Stimulated activated naive CD8-positive, alpha-beta T cell treated with anti-CD3 and anti-CD28 coated beads, Interleukin-15, Interleukin-2, amounts not matched to agents 100 ng/mL and 50 ng/mL, for 24 hours (primary cell): Measurements from ENCODE around the gene PCDHGA6.
"Not testable (repeated sequence)": the region's sequence is repeated elsewhere in the genome, so short reads cannot be mapped to it uniquely, and the experiment has no call there.

Experiments
- H3K27ac Mint-ChIP-seq: one replicate; pipeline ENCODE4 v1.8.0; 2021; ENCODE audit warnings: mild to moderate bottlenecking, mixed read lengths
- H3K27me3 Mint-ChIP-seq: one replicate; pipeline ENCODE4 v1.8.0; 2021; ENCODE audit warnings: mixed read lengths
- H3K36me3 Mint-ChIP-seq: one replicate; pipeline ENCODE4 v1.8.0; 2021; ENCODE audit warnings: low read depth, mixed read lengths
- H3K4me1 Mint-ChIP-seq: one replicate; pipeline ENCODE4 v1.8.0; 2021; ENCODE audit warnings: low read depth, mixed read lengths
- H3K4me3 Mint-ChIP-seq: one replicate; pipeline ENCODE4 v1.8.0; 2021; ENCODE audit warnings: mild to moderate bottlenecking, mixed read lengths
- H3K9me3 Mint-ChIP-seq: one replicate; pipeline ENCODE4 v1.8.0; 2021; ENCODE audit warnings: mixed read lengths

PCDHGA6 gene

GRCh38 chr5:141415275-141415618, 41.6 kb downstream of the PCDHGA6 start:
- peaks cover 19% of the 10 kb centered on the region for H3K9me3 Mint-ChIP-seq
- peaks cover 21% of the 10 kb centered on the region for H3K4me1 Mint-ChIP-seq
- H3K4me3 Mint-ChIP-seq, H3K27ac Mint-ChIP-seq: not testable (repeated sequence)
- peaks cover 22% of the 10 kb centered on the region for H3K36me3 Mint-ChIP-seq
- H3K27me3 Mint-ChIP-seq = peaks cover 79% of the 10 kb centered on the region

- Mint-ChIP-seq H3K36me3 (peaks cover 34% of the 10 kb centered on the region), H3K27ac (peak within 1 kb of the TSS; percentile 55), H3K4me1 (peaks cover 32% of the 10 kb centered on the region), H3K9me3 (peaks cover 30% of the 10 kb centered on the region), H3K27me3 (peaks cover 89% of the 10 kb centered on the region), H3K4me3 (peak within 1 kb of the TSS; percentile 74)
Measured at GRCh38 chr5:141417494-141418172, 43.9 kb downstream of the PCDHGA6 start, which contains the start of gene PCDHGB7. Gene PCDHGB7, plus strand, starts transcription at chr5:141417677. Its CDS starts 183 bp downstream, at chr5:141417860.

GRCh38 chr5:141419074-141419880, 45.6 kb downstream of the PCDHGA6 start:
- no peak overlapping the region for H3K27ac Mint-ChIP-seq
- no peak overlapping the region for H3K4me3 Mint-ChIP-seq
- peaks cover 85% of the 10 kb centered on the region for H3K27me3 Mint-ChIP-seq
- H3K36me3 Mint-ChIP-seq = peaks cover 33% of the 10 kb centered on the region
- H3K9me3 Mint-ChIP-seq = peaks cover 34% of the 10 kb centered on the region
- H3K4me1 Mint-ChIP-seq = peaks cover 22% of the 10 kb centered on the region

GRCh38 chr5:141420855-141421488, 47.3 kb downstream of the PCDHGA6 start, which contains the start of gene PCDHGA11:
Gene PCDHGA11, plus strand, starts transcription at chr5:141421051. Its CDS starts 177 bp downstream, at chr5:141421228.
- H3K9me3 Mint-ChIP-seq = peaks cover 34% of the 10 kb centered on the region
- peak within 1 kb of the TSS; percentile 81 for H3K4me3 Mint-ChIP-seq
- peak within 1 kb of the TSS; percentile 63 for H3K27ac Mint-ChIP-seq
- peaks cover 88% of the 10 kb centered on the region for H3K27me3 Mint-ChIP-seq
- peaks cover 15% of the 10 kb centered on the region for H3K4me1 Mint-ChIP-seq
- peaks cover 29% of the 10 kb centered on the region for H3K36me3 Mint-ChIP-seq

- Mint-ChIP-seq H3K4me1 (peaks cover 15% of the 10 kb centered on the region), H3K9me3 (peaks cover 34% of the 10 kb centered on the region), H3K36me3 (peaks cover 29% of the 10 kb centered on the region), H3K27me3 (peaks cover 88% of the 10 kb centered on the region), H3K4me3 (peak overlapping the region; percentile 81), H3K27ac (peak overlapping the region; percentile 52)
Measured at GRCh38 chr5:141421489-141421855, 47.8 kb downstream of the PCDHGA6 start.

- no peak overlapping the region for H3K4me3 Mint-ChIP-seq
- H3K36me3 Mint-ChIP-seq = peaks cover 28% of the 10 kb centered on the region
- H3K4me1 Mint-ChIP-seq = peaks cover 14% of the 10 kb centered on the region
- H3K27me3 Mint-ChIP-seq = peaks cover 88% of the 10 kb centered on the region
- H3K9me3 Mint-ChIP-seq = peaks cover 33% of the 10 kb centered on the region
- no peak overlapping the region for H3K27ac Mint-ChIP-seq
Measured at GRCh38 chr5:141422742-141423291, 49.1 kb downstream of the PCDHGA6 start.

- Mint-ChIP-seq H3K4me1 (peaks cover 10% of the 10 kb centered on the region), H3K36me3 (peaks cover 25% of the 10 kb centered on the region), H3K9me3 (peaks cover 24% of the 10 kb centered on the region), H3K27me3 (peaks cover 76% of the 10 kb centered on the region), H3K4me3 (no peak overlapping the region), H3K27ac (no peak overlapping the region)
Measured at GRCh38 chr5:141427783-141428426, 54.2 kb downstream of the PCDHGA6 start.
